ENCODE results near the gene BTBD2.

- no peak for TF ChIP-seq POLR2A (IDR thresholded peaks at IDR 0.05)
- TF ChIP-seq CTCF (IDR thresholded peaks at IDR 0.05), result no peak
Observed at GRCh38 chr19:1953037-1953436, 62.5 kb downstream of the BTBD2 start.

All from Peyer's patch (tissue), 4 donors.